MM.1S (cell line): ENCODE results near the gene ABCC3.

Experiments
- DNase-seq: peaks from one replicate; pipeline ENCODE4 v3.0.0-alpha.2; 2015
- H2AFZ ChIP-seq: fragments of 300-600 bp; sonication (generic); 2 replicates; pipeline ENCODE4 v1.6.0; 2016; ENCODE audit warnings: antibody characterized with exemption, low read length
- H3F3A ChIP-seq: fragments of 300-600 bp; sonication (generic); 2 replicates; pipeline ENCODE4 v1.6.1; 2016; ENCODE audit warnings: mild to moderate bottlenecking, antibody characterized with exemption, low read length, moderate library complexity, mixed read lengths; ENCODE audit not compliant: insufficient read depth
- H3K27ac ChIP-seq: fragments of 300-600 bp; sonication (generic); 2 replicates; pipeline ENCODE4 v1.5.1; 2016; ENCODE audit warnings: mild to moderate bottlenecking, low read length
- H3K27me3 ChIP-seq: fragments of 300-600 bp; sonication (generic); replicated peaks from 2 replicates; pipeline ENCODE4 v1.6.0; 2016; ENCODE audit warnings: low read length; ENCODE audit not compliant: insufficient read depth
- H3K36me3 ChIP-seq: fragments of 300-600 bp; sonication (generic); replicated peaks from 2 replicates; pipeline ENCODE4 v1.6.1; 2016; ENCODE audit warnings: mild to moderate bottlenecking, low read length, mixed read lengths; ENCODE audit not compliant: insufficient read depth
- H3K4me1 ChIP-seq: fragments of 300-600 bp; sonication (generic); 2 replicates; pipeline ENCODE4 v1.6.1; 2016; ENCODE audit warnings: low read length, mixed read lengths
- H3K4me2 ChIP-seq: fragments of 300-600 bp; sonication (generic); 2 replicates; pipeline ENCODE4 v1.6.0; 2016; ENCODE audit warnings: low read depth, low read length
- H3K4me3 ChIP-seq: fragments of 300-600 bp; sonication (generic); 2 replicates; pipeline ENCODE4 v1.5.1; 2016; ENCODE audit warnings: low read length, mixed read lengths
- H3K79me2 ChIP-seq: fragments of 300-600 bp; sonication (generic); 2 replicates; pipeline ENCODE4 v1.6.1; 2016; ENCODE audit warnings: mixed run types, low read length, mixed read lengths
- H3K9ac ChIP-seq: fragments of 300-600 bp; sonication (generic); 2 replicates; pipeline ENCODE4 v1.6.1; 2016; ENCODE audit warnings: low read length, mixed read lengths
- H3K9me2 ChIP-seq: fragments of 300-600 bp; sonication (generic); replicated peaks from 2 replicates; pipeline ENCODE4 v1.6.1; 2016; ENCODE audit warnings: mild to moderate bottlenecking, low read length, mixed read lengths; ENCODE audit not compliant: insufficient read depth
- H3K9me3 ChIP-seq: fragments of 300-600 bp; sonication (generic); replicated peaks from 2 replicates; pipeline ENCODE4 v1.6.1; 2016; ENCODE audit warnings: mild to moderate bottlenecking, low read length, mixed read lengths; ENCODE audit not compliant: insufficient read depth
- H4K20me1 ChIP-seq: fragments of 300-600 bp; sonication (generic); 2 replicates; pipeline ENCODE4 v1.6.1; 2016; ENCODE audit warnings: mild to moderate bottlenecking, low read length, moderate library complexity, mixed read lengths; ENCODE audit not compliant: insufficient read depth
- CTCF ChIP-seq: fragments of 300-600 bp; sonication (generic); IDR thresholded peaks from 2 replicates; pipeline ENCODE4 v1.5.1; 2016; ENCODE audit warnings: antibody characterized with exemption, low read length, mixed read lengths
- EZH2 ChIP-seq: fragments of 300-600 bp; sonication (generic); optimal IDR thresholded peaks from 2 replicates; pipeline ENCODE3; 2017; ENCODE audit warnings: low read depth, mild to moderate bottlenecking, antibody characterized with exemption, low read length, mixed read lengths
- EZH2phosphoT487 ChIP-seq: fragments of 300-600 bp; sonication (generic); IDR thresholded peaks from 2 replicates; pipeline ENCODE4 v1.6.1; 2018; ENCODE audit warnings: antibody characterized with exemption, low read length

ABCC3 gene

GRCh38 chr17:50682441-50682840 lies 47.8 kb downstream of the ABCC3 start:
- Histone ChIP-seq H3K4me2 (no peak overlapping the region), H3K79me2 (no peaks in the 10 kb centered on the region), H4K20me1 (no peaks in the 10 kb centered on the region), H3K9me2 (no peaks in the 10 kb centered on the region), H3K4me3 (no peak overlapping the region), H3K27me3 (0 out of 2 replicates have a peak, but pooled peaks cover 8% of the 10 kb centered on the region), H3K36me3 (no peaks in the 10 kb centered on the region), H3K9ac (no peak overlapping the region), H3K27ac (no peak overlapping the region), H3F3A (no peaks in the 10 kb centered on the region), H3K9me3 (no peaks in the 10 kb centered on the region), H3K4me1 (no peaks in the 10 kb centered on the region), H2AFZ (no peak overlapping the region)
- no peak for DNase-seq
- TF ChIP-seq EZH2 (no peak), CTCF (no peak), EZH2phosphoT487 (no peak)

GRCh38 chr17:50682938-50683337 lies 48.3 kb downstream of the ABCC3 start:
- Histone ChIP-seq H3K27ac (no peak overlapping the region), H3K9me3 (no peaks in the 10 kb centered on the region), H3K4me3 (no peak overlapping the region), H3K4me2 (no peak overlapping the region), H3F3A (no peaks in the 10 kb centered on the region), H3K79me2 (no peaks in the 10 kb centered on the region), H3K27me3 (0 out of 2 replicates have a peak, but pooled peaks cover 8% of the 10 kb centered on the region), H4K20me1 (no peaks in the 10 kb centered on the region), H3K4me1 (no peaks in the 10 kb centered on the region), H2AFZ (no peak overlapping the region), H3K9ac (no peak overlapping the region), H3K36me3 (no peaks in the 10 kb centered on the region), H3K9me2 (no peaks in the 10 kb centered on the region)
- DNase-seq = no peak
- no peak for TF ChIP-seq CTCF
- no peak for TF ChIP-seq EZH2

GRCh38 chr17:50683434-50684287 lies 49.0 kb downstream of the ABCC3 start:
- Histone ChIP-seq H3K9me2 (no peaks in the 10 kb centered on the region), H3K4me3 (no peak overlapping the region), H3K79me2 (no peaks in the 10 kb centered on the region), H3F3A (no peaks in the 10 kb centered on the region), H4K20me1 (no peaks in the 10 kb centered on the region), H3K9ac (no peak overlapping the region), H3K27ac (no peak overlapping the region), H3K27me3 (0 out of 2 replicates have a peak, but pooled peaks cover 8% of the 10 kb centered on the region), H3K9me3 (no peaks in the 10 kb centered on the region), H3K36me3 (no peaks in the 10 kb centered on the region), H2AFZ (no peak overlapping the region), H3K4me1 (no peaks in the 10 kb centered on the region), H3K4me2 (no peak overlapping the region)
- TF ChIP-seq CTCF = no peak
- TF ChIP-seq EZH2phosphoT487 = no peak
- no peak for TF ChIP-seq EZH2
- no peak for DNase-seq
